Brain microvascular endothelial cell (primary cell): ENCODE results near the gene ACOXL.

Source experiments
- DNase-seq: peaks from one replicate; pipeline ENCODE4 v3.0.0-alpha.2; 2020
- H3K27ac ChIP-seq: fragments of 250-450 bp; sonication (Bioruptor Pico); 2 replicates; pipeline ENCODE4 v1.5.1; 2020; ENCODE audit warnings: mild to moderate bottlenecking, moderate library complexity
- H3K27me3 ChIP-seq: fragments of 250-450 bp; sonication (Bioruptor Pico); replicated peaks from 2 replicates; pipeline ENCODE4 v1.5.1; 2020; ENCODE audit warnings: mild to moderate bottlenecking
- H3K36me3 ChIP-seq: fragments of 250-450 bp; sonication (Bioruptor Pico); replicated peaks from 2 replicates; pipeline ENCODE4 v1.5.1; 2020; ENCODE audit warnings: mild to moderate bottlenecking
- H3K4me3 ChIP-seq: 2 replicates; pipeline ENCODE4 v1.5.1; 2011; ENCODE audit warnings: low read depth, mild to moderate bottlenecking, control low read depth, low read length, moderate library complexity
- in situ Hi-C: cut with HindIII; loops from 2 replicates; pipeline ENCODE4 v1.10.0; 2017; ENCODE audit warnings: low sequenced_read_pairs, low pct_ligation_motif_present
- TF ChIP-seq, protein P1 (sequence below): IDR thresholded peaks from 2 replicates; pipeline ENCODE4 v1.5.1; 2011; ENCODE audit warnings: low read depth, mild to moderate bottlenecking, moderate library complexity, low read length, control low read depth, inconsistent platforms; ENCODE audit errors: missing control alignments

Gene ACOXL

DNA sequence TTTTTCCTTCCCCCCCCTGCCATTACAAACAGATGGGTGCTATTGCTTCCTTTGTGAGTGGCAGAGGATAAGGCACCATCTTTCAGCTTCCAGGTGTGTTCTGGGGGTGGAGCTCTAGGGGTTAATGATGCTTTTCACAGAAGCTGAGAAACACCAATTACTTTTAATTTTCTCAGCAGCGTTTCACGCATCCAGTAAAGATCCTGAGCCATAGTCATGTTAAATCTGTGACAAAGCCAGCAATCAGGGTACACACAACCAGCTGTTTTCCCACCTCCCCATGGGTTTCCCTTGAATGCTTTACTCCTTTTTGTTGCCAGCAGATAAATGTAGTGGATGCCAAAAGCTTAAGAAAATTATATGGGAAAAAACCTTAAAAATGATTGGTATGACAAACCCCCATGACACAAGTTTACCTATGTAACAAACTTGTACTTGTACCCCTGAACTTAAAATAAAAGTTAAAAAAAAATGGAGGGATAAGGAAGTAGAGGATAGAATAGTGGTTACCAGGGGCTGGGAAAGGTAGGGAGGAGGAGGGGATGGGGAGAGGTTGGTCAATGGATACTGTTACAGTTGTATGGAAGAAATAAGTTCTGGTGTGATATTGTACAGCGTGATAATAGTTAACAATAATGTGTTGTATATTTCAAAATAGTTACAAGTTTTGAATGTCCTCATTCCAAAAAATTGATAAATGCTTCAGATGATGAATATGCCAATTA, 70.0 kb downstream of the ACOXL start:
- TF ChIP-seq, protein P1, sequence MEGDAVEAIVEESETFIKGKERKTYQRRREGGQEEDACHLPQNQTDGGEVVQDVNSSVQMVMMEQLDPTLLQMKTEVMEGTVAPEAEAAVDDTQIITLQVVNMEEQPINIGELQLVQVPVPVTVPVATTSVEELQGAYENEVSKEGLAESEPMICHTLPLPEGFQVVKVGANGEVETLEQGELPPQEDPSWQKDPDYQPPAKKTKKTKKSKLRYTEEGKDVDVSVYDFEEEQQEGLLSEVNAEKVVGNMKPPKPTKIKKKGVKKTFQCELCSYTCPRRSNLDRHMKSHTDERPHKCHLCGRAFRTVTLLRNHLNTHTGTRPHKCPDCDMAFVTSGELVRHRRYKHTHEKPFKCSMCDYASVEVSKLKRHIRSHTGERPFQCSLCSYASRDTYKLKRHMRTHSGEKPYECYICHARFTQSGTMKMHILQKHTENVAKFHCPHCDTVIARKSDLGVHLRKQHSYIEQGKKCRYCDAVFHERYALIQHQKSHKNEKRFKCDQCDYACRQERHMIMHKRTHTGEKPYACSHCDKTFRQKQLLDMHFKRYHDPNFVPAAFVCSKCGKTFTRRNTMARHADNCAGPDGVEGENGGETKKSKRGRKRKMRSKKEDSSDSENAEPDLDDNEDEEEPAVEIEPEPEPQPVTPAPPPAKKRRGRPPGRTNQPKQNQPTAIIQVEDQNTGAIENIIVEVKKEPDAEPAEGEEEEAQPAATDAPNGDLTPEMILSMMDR, result no peak
- DNase-seq, result no peak
- H3K27ac ChIP-seq, result no peak overlapping the region
- in situ Hi-C loops, result no loop called here
- no peak overlapping the region for H3K4me3 ChIP-seq
- H3K36me3 ChIP-seq, result no peaks in the 10 kb centered on the region
- H3K27me3 ChIP-seq, result peaks cover 11% of the 10 kb centered on the region

- Histone ChIP-seq H3K4me3 (no peak overlapping the region), H3K27me3 (peaks cover 6% of the 10 kb centered on the region), H3K27ac (no peak overlapping the region), H3K36me3 (no peaks in the 10 kb centered on the region)
- no peak for DNase-seq
- in situ Hi-C loops, result no loop called here
- TF ChIP-seq, protein P1, result no peak
Measured at GRCh38 chr2:110804433-110804832, 72.1 kb downstream of the ACOXL start.

DNA sequence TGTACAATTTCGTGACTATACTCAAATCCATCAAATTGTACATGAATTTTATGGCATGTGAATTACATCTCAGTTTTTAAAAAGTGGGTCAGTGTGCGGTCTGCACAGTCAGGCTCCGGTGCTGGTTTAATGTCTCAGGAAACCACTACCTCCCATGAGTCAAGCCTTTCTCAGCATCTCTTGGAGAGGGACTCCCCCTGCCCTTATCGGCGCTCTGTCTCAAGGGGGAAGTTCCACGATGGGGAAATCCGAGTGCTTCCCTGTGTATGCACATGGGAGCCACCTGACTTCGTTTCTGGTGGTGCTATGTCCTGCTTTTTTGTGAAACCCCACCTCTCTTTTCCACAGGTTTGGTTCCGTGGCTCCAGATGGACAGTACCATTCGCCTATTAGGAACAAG, 72.5 kb downstream of the ACOXL start:
- DNase-seq, result no peak
- in situ Hi-C loops, result no loop called here
- H3K27me3 ChIP-seq, result peaks cover 6% of the 10 kb centered on the region

DNA sequence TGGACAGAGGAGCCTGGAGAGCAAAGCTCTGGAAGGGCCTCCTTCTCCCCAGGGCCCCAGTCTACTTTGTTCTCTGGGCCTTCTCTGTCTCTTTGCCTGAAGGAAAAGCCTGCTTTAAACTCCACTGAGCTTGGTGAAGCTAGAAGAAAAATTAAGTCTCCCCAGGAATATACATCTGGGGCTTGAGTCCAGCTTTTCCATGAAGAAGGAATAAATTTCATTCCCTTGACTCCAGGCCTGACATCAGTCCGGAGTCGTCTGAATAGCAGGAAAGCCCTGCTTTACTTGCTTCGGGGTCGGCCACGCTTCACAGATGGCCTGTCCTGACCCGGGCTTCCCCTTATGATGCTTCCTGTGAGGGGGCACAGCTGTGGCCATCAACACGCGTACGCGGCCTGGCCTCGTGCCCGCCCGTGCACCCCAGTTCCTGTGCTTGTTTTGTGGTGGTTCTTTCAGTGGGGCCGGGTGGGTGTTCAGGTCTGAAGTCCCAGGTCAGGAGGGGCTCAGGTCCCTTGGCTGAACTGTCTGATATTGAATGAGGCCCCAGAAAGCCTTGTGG, 73.6 kb downstream of the ACOXL start:
- Histone ChIP-seq H3K36me3 (no peaks in the 10 kb centered on the region), H3K4me3 (no peak overlapping the region), H3K27me3 (peaks cover 6% of the 10 kb centered on the region), H3K27ac (no peak overlapping the region)
- in situ Hi-C loops, result no loop called here
- no peak for DNase-seq
- TF ChIP-seq, protein P1, result no peak

More for the DNA sequence above, 72.5 kb downstream of the ACOXL start:
- TF ChIP-seq, protein P1, result no peak
- no peak overlapping the region for H3K27ac ChIP-seq
- no peaks in the 10 kb centered on the region for H3K36me3 ChIP-seq
- H3K4me3 ChIP-seq, result no peak overlapping the region

GRCh38 chr2:110807522-110807921, 75.1 kb downstream of the ACOXL start:
- Histone ChIP-seq H3K4me3 (no peak overlapping the region), H3K36me3 (no peaks in the 10 kb centered on the region), H3K27ac (no peak overlapping the region), H3K27me3 (peaks cover 8% of the 10 kb centered on the region)
- in situ Hi-C loops, result no loop called here
- TF ChIP-seq, protein P1, result no peak
- peak; percentile 38 for DNase-seq
